ENCODE data around the gene SLC6A2.

The SLC6A2 gene

DNA sequence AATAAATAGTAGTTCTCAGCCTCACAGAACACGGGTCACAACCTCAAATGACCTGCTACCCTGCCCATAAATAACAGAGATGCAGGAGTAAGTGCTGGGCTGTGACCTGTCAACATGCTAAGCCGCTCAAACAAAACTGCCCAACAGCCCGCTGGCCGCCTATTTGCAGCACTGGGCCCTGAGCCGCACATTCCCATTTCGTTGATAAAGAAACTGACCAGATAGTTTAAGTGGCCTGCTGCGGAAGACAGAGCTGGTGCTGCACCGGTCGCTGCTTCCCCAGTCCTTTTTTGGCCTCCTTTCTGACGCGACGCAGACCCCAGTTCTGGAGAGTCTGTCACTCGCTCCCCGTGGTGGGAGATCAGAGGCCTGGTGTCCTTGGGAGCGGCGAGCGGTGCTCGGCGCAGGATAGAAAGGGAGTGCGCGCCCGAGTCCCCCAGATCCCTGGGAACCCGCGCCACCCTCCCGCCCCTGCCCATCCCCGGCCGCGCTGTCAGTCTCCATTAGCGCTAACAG, 349 bp upstream of the SLC6A2 start:
- no peak for DNase-seq (ENCODE audit: low spot score in 2 of 2)
- no peak for ATAC-seq (replicated peaks; ENCODE audit: extremely low read depth, poor library complexity, severe bottlenecking)
- H3K4me1 Mint-ChIP-seq, result no peaks in the 10 kb centered on the region
- no peaks in the 10 kb centered on the region for H3K36me3 Mint-ChIP-seq (ENCODE audit: insufficient read depth)
- H3K9me3 Mint-ChIP-seq, result no peaks in the 10 kb centered on the region
- peaks cover 38% of the 10 kb centered on the region for H3K27me3 Mint-ChIP-seq
- no peak overlapping the region for H3K27ac Mint-ChIP-seq (ENCODE audit: low read depth)
- no peak overlapping the region for H3K4me3 Mint-ChIP-seq

DNA sequence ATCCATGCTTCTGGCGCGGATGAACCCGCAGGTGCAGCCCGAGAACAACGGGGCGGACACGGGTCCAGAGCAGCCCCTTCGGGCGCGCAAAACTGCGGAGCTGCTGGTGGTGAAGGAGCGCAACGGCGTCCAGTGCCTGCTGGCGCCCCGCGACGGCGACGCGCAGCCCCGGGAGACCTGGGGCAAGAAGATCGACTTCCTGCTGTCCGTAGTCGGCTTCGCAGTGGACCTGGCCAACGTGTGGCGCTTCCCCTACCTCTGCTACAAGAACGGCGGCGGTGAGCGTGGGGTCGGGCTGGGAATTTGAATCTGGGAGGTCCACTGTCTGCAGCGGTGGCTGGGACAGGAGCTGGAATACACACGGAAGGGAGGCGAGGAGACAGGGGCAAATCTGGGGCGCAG, 904 bp downstream of the SLC6A2 start:
- H3K36me3 Mint-ChIP-seq (ENCODE audit: insufficient read depth), result no peaks in the 10 kb centered on the region
- ATAC-seq (replicated peaks; ENCODE audit: extremely low read depth, poor library complexity, severe bottlenecking), result no peak
- H3K4me3 Mint-ChIP-seq, result no peak overlapping the region
- H3K27ac Mint-ChIP-seq (ENCODE audit: low read depth), result no peak overlapping the region
- no peaks in the 10 kb centered on the region for H3K4me1 Mint-ChIP-seq
- peaks cover 25% of the 10 kb centered on the region for H3K27me3 Mint-ChIP-seq
- DNase-seq (ENCODE audit: low spot score in 2 of 2), result no peak
- no peaks in the 10 kb centered on the region for H3K9me3 Mint-ChIP-seq

DNA sequence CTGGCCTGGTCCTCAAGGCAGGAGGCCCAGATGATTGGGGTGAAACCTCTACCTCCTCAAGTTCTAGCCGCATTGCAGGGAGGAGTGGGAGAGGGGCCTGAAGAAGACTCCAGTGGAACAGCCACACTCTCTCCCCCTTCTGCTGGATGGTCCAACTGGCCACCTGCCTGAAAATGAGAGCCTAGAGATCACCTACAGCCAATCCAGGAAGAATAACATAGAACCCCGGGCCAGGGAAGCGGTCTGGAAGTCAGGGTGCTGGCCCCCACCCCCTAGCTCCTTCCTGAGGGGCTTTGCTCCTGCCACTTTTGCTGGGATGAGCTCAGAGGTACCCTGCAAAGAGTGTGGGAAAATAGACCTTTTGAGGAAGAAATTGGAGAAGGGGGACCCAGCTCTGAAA, 1.8 kb downstream of the SLC6A2 start:
- H3K9me3 Mint-ChIP-seq, result no peaks in the 10 kb centered on the region
- peaks cover 25% of the 10 kb centered on the region for H3K27me3 Mint-ChIP-seq
- no peaks in the 10 kb centered on the region for H3K4me1 Mint-ChIP-seq
- ATAC-seq (replicated peaks; ENCODE audit: extremely low read depth, poor library complexity, severe bottlenecking), result no peak
- H3K27ac Mint-ChIP-seq (ENCODE audit: low read depth), result no peak overlapping the region
- H3K36me3 Mint-ChIP-seq (ENCODE audit: insufficient read depth), result no peaks in the 10 kb centered on the region
- H3K4me3 Mint-ChIP-seq, result no peak overlapping the region
- DNase-seq (ENCODE audit: low spot score in 2 of 2), result no peak

DNA sequence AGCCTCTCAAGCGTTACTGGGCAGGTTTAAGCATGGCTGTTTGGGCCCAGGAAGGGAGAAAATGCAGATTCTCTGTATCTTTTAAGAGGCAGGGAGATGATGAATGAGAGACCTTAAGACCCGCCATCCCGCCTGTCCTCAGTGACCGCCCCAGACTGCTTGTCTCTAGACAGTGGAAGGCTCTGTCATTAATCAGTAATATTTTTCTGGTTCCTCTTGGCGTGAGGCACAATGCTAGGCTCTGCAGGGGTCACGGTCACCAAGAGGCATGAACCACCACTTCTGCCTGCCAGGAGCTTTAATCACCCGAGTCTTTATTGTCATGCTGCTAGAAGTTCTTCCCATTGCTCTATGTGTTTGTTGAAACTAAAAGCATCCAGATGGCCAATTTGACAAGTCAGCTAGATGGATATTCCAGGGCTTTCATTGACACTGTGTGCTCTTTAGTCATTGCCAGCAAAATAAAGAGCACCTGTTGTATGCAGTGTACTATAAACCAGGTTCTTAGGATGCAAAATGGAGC, 3.2 kb downstream of the SLC6A2 start:
- Mint-ChIP-seq H3K9me3 (peaks cover 6% of the 10 kb centered on the region), H3K4me3 (no peak overlapping the region), H3K36me3 (ENCODE audit: insufficient read depth) (no peaks in the 10 kb centered on the region), H3K27me3 (peaks cover 25% of the 10 kb centered on the region), H3K4me1 (no peaks in the 10 kb centered on the region), H3K27ac (ENCODE audit: low read depth) (no peak overlapping the region)
- no peak for DNase-seq (ENCODE audit: low spot score in 2 of 2)
- ATAC-seq (replicated peaks; ENCODE audit: extremely low read depth, poor library complexity, severe bottlenecking), result no peak

DNA sequence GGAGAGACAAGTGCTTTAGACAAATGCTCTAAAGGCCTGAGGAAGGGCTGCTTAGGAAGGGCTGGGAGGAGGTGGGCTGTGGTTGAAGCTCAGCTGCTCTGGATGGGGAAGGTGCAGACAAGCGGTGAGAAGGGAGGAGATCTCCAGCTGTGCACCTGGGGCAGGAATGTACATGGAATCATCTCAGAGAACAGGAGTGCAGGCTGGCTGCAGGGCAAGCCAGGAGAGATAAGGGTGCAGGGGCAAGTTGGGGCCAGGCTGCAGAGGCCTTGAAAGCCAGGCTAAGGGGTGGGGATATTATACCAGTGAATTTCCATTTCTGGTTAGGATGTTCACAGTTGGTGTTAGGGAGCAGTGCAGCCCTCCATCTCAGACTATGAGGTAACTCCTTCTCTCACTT, 4.2 kb downstream of the SLC6A2 start:
- no peak for DNase-seq (ENCODE audit: low spot score in 2 of 2)
- H3K27me3 Mint-ChIP-seq, result peaks cover 25% of the 10 kb centered on the region
- H3K27ac Mint-ChIP-seq (ENCODE audit: low read depth), result no peak overlapping the region
- no peaks in the 10 kb centered on the region for H3K36me3 Mint-ChIP-seq (ENCODE audit: insufficient read depth)
- no peak for ATAC-seq (replicated peaks; ENCODE audit: extremely low read depth, poor library complexity, severe bottlenecking)
- no peak overlapping the region for H3K4me3 Mint-ChIP-seq
- peaks cover 6% of the 10 kb centered on the region for H3K9me3 Mint-ChIP-seq
- H3K4me1 Mint-ChIP-seq, result no peaks in the 10 kb centered on the region

DNA sequence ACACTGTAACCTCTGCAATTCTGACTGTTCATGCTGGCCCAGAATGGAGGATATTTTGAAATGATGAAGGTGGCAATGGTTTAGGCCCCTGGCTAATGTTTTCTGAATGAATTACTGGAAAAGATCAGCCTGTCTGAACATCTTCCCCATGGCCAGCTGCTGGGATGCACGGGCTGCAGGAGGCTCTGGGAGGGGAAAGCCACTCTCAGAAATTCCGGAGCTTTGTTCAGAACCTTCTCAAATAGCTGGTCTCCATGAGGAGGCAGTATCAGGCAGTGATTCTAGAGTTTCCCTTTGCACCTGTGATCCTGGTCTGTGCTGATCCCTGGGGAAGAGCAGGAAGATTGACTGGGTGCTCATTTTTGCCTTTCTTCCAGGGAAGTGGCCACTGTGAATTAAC, 5.0 kb downstream of the SLC6A2 start:
- peaks cover 6% of the 10 kb centered on the region for H3K9me3 Mint-ChIP-seq
- H3K36me3 Mint-ChIP-seq (ENCODE audit: insufficient read depth), result peaks cover 2% of the 10 kb centered on the region
- H3K27ac Mint-ChIP-seq (ENCODE audit: low read depth), result no peak overlapping the region
- H3K27me3 Mint-ChIP-seq, result peaks cover 32% of the 10 kb centered on the region
- DNase-seq (ENCODE audit: low spot score in 2 of 2), result no peak
- ATAC-seq (replicated peaks; ENCODE audit: extremely low read depth, poor library complexity, severe bottlenecking), result no peak
- no peak overlapping the region for H3K4me3 Mint-ChIP-seq
- no peaks in the 10 kb centered on the region for H3K4me1 Mint-ChIP-seq

DNA sequence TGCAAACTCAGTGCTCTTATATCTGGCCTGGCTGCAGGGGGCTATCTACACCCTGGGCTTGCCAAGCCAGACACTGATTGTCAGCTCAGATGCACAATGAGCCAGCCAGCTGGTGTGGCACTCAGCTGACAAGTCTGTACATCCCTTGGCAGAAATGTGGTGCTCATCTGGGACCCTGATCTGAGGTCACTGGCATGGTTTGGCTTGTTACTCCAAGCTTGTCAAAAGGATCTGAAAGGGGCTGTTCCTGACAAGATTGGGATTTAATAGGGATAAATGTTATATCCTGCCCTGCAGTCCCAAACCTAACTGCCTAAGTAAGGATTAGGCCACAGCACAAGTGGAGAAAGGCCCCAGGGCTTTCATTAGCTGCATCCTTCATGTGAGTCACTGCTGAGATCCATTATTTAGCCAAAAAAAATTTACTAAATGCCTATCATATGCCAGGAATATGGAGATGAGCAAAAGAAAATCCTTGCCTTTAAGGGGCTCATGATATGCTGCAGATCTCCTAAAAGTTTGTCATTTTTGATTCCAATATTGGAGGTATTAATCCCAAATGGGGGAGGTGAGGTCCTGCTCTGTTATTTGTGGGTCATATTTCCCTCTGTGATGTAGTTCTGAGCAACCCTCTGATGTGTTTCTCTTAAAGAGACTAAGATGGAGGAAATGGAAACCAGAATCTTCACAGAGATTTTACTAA, 6.3 kb downstream of the SLC6A2 start:
- H3K4me1 Mint-ChIP-seq, result no peaks in the 10 kb centered on the region
- no peak for ATAC-seq (replicated peaks; ENCODE audit: extremely low read depth, poor library complexity, severe bottlenecking)
- DNase-seq (ENCODE audit: low spot score in 2 of 2), result no peak
- no peak overlapping the region for H3K4me3 Mint-ChIP-seq
- H3K27me3 Mint-ChIP-seq, result peaks cover 37% of the 10 kb centered on the region
- H3K9me3 Mint-ChIP-seq, result peaks cover 6% of the 10 kb centered on the region
- peaks cover 2% of the 10 kb centered on the region for H3K36me3 Mint-ChIP-seq (ENCODE audit: insufficient read depth)
- no peak overlapping the region for H3K27ac Mint-ChIP-seq (ENCODE audit: low read depth)

DNA sequence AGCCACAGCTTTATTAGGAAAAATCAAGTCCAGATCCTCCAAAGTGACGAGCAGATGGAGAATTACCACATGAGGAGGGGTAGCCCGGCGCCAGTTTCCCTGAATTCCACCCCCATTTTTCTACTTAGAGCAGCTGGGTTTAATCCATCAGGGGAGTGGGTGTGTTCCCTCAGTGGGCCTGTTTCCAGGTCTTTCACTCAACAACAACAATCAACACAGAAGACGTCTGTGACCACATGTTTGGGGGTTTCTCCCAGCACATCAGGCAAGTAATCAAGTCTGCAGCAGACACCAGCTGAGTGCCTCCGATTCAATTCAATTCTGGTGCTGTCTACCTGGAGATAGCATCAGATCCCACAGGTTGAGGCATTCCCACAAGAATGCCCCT, 6.8 kb downstream of the SLC6A2 start:
- Mint-ChIP-seq H3K9me3 (peaks cover 6% of the 10 kb centered on the region), H3K4me1 (no peaks in the 10 kb centered on the region), H3K27me3 (peaks cover 35% of the 10 kb centered on the region), H3K4me3 (no peak overlapping the region), H3K36me3 (ENCODE audit: insufficient read depth) (peaks cover 2% of the 10 kb centered on the region), H3K27ac (ENCODE audit: low read depth) (no peak overlapping the region)
- ATAC-seq (replicated peaks; ENCODE audit: extremely low read depth, poor library complexity, severe bottlenecking) (no peak), DNase-seq (ENCODE audit: low spot score in 2 of 2) (no peak)

DNA sequence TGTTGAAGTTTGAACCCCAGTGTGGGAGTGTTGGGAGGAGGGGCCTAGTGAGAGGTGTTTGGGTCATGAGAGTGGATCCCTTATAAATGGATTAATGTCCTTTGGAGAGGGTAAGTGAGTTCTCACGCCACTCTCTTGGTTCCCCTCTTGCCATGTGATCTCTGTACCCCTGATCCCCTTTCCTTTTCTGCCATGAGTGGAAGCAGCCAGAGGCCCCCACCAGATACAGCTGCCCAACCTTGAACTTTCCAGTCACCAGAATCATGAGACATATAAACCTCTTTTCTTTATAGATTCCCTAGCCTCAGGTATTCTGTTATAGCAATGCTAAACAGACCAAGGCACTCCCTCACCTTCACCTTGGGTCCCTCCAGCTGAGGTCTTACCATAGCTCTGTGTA, 7.4 kb downstream of the SLC6A2 start:
- Mint-ChIP-seq H3K9me3 (peaks cover 6% of the 10 kb centered on the region), H3K4me1 (no peaks in the 10 kb centered on the region), H3K4me3 (no peak overlapping the region), H3K36me3 (ENCODE audit: insufficient read depth) (peaks cover 2% of the 10 kb centered on the region), H3K27me3 (peaks cover 30% of the 10 kb centered on the region), H3K27ac (ENCODE audit: low read depth) (no peak overlapping the region)
- DNase-seq (ENCODE audit: low spot score in 2 of 2) (no peak), ATAC-seq (replicated peaks; ENCODE audit: extremely low read depth, poor library complexity, severe bottlenecking) (no peak)

DNA sequence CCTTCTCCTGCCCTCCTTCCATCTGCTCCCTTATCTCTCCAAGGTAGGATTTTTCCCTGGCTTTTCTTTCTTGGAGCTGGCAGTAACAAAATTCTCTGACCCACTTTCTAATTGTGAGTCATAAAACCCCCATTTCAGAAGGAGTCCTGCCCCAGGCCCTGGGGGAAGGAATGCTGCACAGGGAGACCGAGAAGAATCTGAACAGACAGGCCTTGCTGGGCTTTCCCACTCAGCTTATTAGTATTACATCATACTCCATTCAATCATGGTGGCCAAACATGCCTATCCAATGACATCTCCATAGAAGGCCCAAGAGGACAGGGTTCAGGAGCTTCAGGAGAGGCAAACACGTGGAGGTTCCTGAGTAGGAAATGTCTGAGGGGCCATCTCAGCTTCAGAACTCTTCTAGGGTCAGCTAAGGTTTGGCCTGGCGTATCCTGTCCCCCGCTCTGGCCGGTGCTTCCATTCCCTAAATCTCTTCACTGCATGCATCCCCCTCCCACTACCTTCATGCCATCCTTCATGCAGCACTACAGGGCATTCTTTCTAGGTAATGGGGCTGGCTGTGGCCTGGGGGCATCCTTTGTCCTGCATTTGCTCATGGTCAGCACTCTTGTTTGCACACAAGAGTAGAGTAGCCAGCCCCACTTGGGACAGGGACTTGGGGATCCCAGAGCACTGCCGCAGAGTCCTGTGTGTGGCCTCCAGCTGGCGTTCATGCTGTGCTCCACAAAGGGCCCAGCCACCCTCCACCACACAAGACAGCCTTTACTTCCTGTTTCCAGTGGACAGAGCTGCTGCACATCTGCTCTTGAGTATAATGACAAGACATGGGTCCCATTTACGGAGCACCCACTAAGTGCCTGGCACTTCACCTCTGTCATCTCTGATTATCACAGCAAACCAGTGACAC, 8.2 kb downstream of the SLC6A2 start:
- no peak for DNase-seq (ENCODE audit: low spot score in 2 of 2)
- Mint-ChIP-seq H3K4me3 (no peak overlapping the region), H3K36me3 (ENCODE audit: insufficient read depth) (peaks cover 2% of the 10 kb centered on the region), H3K9me3 (peaks cover 6% of the 10 kb centered on the region), H3K27me3 (peaks cover 22% of the 10 kb centered on the region), H3K27ac (ENCODE audit: low read depth) (no peak overlapping the region), H3K4me1 (no peaks in the 10 kb centered on the region)
- ATAC-seq (replicated peaks; ENCODE audit: extremely low read depth, poor library complexity, severe bottlenecking), result no peak

DNA sequence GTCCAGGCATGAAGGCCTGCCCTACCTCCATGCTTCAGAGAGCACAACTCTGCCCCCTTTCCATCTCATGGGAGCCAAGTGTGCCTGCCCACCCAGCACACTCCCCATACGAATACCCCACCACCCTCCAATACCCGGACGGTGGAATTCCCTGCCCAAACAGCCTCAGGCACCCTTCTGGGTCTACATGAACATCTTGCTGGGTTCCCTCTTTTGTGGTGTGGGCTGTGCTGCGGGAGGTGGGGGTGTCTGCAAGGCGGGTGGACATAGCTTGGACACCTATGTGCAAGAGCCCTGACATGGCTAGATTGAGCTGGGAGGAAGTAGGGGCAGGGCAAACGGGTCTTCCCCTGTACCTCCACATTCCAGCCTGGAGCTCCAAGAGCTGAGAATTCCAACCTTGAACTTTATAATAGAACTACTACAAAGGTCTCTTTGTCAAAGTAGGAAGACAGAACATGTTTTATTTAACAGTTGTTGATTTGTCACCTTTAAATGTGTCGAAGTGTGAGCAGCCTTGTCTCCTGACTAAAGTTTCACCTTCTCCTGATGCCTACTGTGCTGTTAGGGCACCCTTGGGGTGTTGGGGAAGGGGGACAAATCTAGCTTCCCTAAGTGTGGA, 9.1 kb downstream of the SLC6A2 start:
- H3K27ac Mint-ChIP-seq (ENCODE audit: low read depth), result no peak overlapping the region
- no peak for ATAC-seq (replicated peaks; ENCODE audit: extremely low read depth, poor library complexity, severe bottlenecking)
- H3K9me3 Mint-ChIP-seq, result peaks cover 6% of the 10 kb centered on the region

DNA sequence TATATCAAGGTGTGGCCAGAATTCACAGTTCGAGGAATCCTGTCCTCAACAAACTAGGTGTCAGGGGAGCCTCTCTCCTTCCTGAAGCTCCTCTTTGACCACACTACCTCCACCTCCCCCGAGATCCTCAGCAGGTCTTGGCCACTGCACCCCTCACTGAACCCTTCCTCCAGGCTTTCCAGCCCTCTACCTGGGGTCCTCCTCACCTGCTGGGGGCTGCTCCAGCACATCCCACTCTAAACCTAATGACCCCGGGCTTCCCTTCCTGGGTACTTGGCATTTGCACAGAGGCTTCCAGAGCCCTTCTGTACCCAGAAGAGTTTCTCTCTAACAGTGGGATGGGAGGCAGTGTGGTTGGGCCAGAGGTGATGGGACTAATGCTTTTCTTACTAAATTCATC, 9.7 kb downstream of the SLC6A2 start:
- DNase-seq (ENCODE audit: low spot score in 2 of 2), result no peak
- no peak for ATAC-seq (replicated peaks; ENCODE audit: extremely low read depth, poor library complexity, severe bottlenecking)
- Mint-ChIP-seq H3K36me3 (ENCODE audit: insufficient read depth) (peaks cover 2% of the 10 kb centered on the region), H3K4me3 (no peak overlapping the region), H3K27ac (ENCODE audit: low read depth) (no peak overlapping the region), H3K9me3 (peaks cover 6% of the 10 kb centered on the region), H3K4me1 (no peaks in the 10 kb centered on the region), H3K27me3 (peaks cover 22% of the 10 kb centered on the region)

More for the DNA sequence above, 9.1 kb downstream of the SLC6A2 start:
- H3K27me3 Mint-ChIP-seq, result peaks cover 22% of the 10 kb centered on the region
- peaks cover 2% of the 10 kb centered on the region for H3K36me3 Mint-ChIP-seq (ENCODE audit: insufficient read depth)
- no peak for DNase-seq (ENCODE audit: low spot score in 2 of 2)
- H3K4me1 Mint-ChIP-seq, result no peaks in the 10 kb centered on the region
- H3K4me3 Mint-ChIP-seq, result no peak overlapping the region
